ENCODE data around the gene ETS1.

The ETS1 gene

DNA sequence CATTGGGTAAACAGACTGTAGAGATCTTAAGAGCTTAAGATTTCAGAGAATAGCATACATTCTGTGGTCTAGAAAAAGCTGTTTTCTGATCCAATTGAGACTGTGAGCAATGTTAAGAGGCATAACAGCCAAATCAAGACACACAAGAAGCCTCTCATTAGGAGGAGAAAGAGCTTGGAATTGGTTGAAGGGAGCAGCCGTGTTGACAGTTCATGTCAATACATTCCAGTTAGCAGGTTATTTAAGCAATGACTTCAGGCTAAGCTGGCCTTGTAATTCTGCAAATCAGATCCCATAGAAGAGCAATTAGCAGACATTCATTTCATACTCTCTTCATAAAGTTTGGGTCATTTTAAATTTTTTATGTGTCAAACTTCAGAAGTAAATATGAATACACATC lies 50.9 kb downstream of the ETS1 start:
- no peak for DNase-seq

GRCh38 chr11:128535468-128536457 lies 51.6 kb downstream of the ETS1 start:
- no peak for DNase-seq

DNA sequence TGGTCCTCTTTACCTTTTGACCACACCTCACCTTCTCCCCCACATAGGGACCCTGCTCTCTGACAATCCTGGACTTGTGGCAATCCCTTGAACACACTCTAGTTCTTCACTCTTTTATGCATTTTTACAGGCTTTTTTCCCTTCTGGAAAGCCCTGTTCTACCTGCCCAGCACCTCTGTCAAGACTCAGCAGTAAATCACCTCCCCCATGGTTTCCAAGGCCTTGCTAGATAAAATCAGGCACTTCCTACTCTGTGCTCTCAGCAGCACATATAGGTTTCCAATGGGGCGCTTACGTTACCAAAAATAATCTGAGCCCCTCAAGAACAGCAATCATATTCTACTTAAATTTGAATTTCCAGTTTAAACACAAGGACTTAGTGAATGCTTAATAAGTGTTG lies 53.9 kb downstream of the ETS1 start:
- no peak for DNase-seq

DNA sequence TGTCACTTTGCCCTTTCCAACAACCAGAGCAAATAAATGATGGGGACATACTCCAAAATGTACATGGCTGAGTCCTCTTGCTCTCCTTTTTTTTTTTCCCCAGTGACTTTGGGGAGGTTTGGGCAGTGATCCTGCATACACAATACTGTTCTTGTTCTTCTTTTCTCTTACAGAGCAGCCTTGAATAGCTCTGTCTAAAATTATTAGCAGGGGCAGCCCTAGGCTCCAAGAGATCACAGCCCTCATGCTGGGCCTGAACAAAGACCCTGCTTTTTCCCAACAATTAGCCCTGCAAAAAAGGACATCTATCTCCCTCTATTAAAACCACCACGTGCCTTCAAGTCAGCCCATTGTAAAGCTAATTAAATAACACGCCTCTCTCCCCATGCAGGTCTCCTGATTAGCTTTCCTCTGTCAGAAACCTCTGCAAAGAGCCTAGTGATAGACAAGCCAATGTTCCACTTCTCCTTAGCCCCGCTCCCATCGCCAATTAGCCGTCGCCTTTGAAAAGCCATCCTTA lies 54.7 kb downstream of the ETS1 start:
- DNase-seq = no peak

DNA sequence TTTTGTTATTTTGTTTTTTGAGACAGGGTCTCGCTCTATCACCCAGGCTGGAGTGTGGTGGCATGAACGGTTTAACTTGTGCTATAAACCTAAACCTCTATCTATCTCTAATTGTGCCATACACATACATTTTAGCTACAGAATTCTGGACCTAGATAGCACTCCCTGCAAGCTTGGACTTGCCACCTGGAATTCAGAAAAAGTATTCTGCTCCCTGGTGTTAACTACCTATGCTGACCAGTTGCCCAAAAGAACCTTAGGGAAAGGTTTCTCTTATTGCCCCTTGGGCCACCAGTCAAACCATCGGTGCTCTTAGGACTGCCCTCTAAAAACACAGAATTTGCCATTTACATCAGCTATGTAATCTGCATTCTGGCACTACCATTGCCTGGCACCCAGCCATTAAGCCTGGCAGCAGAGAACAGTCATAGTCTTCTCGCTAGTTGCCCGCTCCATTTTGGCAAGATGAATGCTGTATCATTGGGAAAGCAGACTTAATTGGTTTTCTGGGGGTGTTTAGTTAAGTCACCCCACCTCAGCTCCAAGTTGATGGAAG lies 55.3 kb downstream of the ETS1 start:
- DNase-seq = no peak

GRCh38 chr11:128531588-128531987 lies 55.8 kb downstream of the ETS1 start:
- no peak for DNase-seq

GRCh38 chr11:128530118-128531074 lies 57.0 kb downstream of the ETS1 start:
- no peak for DNase-seq

- no peak for DNase-seq
Measured at GRCh38 chr11:128528294-128528693, 59.1 kb downstream of the ETS1 start.

DNA sequence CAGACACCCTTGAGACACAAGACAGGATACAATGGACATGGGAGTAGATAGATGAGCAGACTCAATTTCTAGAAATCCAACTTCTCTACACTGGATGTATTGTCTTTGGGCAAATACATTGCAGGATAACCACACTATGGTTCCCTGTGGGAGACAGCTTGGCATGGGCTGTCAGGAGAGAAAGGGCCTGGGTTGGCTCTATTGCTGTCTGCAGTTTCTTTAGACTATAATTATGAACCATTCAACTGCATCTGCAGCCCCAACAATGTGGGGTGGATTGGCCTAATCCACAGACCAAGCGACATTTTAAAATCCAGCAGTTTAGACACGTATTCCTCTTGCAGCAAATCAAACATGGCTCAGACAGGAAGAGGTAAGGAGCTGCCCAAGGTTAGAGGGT lies 60.3 kb downstream of the ETS1 start:
- no peak for DNase-seq

- DNase-seq = no peak
Measured at GRCh38 chr11:128525411-128526243, 61.7 kb downstream of the ETS1 start.

DNA sequence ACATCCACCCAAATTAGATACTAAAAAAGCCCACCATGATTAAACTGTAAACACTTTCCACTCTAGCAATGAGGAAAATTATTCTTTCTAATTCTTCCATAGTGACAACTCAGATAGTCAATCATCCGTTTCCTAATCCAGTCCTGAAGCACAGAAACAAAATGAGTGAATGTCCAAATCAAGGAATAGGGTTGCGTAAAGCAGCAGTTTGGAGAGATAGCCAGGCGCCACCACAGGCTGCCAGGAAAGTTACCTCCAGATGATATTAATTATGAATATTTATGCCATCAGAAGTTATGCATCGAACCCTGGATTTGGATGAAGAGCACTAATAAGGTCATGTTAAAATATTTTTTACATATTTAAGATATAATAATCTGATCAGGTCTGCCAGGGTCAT lies 63.2 kb downstream of the ETS1 start:
- no peak for DNase-seq

- no peak for DNase-seq
Measured at GRCh38 chr11:128523641-128524040, 63.7 kb downstream of the ETS1 start.

GRCh38 chr11:128522943-128523518 lies 64.3 kb downstream of the ETS1 start:
- no peak for DNase-seq

GRCh38 chr11:128522055-128522942 lies 65.1 kb downstream of the ETS1 start:
- peak; percentile 98 for DNase-seq

DNA sequence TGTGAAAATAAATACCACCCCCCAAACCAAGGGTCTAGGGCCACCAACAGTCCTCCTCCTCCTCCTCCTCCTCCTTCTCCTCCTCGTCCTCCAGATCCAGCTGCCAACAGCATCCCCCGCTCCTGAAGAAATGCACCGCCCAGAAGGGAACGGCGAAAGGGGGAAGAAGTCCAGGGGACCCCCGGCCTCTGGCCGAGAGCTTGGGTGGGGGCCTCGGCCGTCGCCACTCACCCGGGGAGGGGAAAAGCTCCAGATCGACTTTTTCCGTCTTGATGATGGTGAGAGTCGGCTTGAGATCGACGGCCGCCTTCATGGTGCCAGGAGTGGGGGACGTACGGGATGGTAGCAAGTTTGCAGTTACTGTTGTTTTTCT lies 65.7 kb downstream of the ETS1 start:
- no peak for DNase-seq

- DNase-seq = no peak
Measured at GRCh38 chr11:128520888-128521681, 66.3 kb downstream of the ETS1 start.

- DNase-seq = no peak
Measured at GRCh38 chr11:128520206-128520887, 67.0 kb downstream of the ETS1 start.

DNA sequence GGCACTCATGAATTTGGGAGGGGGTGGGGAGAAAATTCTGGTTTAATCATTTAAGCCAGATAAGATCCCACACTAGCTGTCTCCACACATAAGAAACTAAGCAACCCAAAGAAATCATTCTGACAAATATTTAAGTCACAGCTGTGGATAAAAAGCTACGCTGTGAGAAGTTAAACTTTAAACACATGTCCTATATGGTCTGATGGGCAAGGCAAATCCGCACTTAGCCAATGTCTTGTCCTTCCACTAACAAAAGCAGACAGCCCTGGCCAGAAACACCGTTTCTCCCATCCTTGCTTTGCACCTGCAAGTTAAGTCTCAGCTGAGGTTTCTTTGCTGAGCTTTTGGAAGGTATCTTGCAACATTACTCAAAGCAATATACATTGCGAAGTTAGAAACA lies 68.0 kb downstream of the ETS1 start:
- DNase-seq = no peak

All from right kidney (tissue), 1 donor.